Ishikawa (cell line): ENCODE results near the gene GET4.

ENCODE experiments used
- CEBPB ChIP-seq: IDR thresholded peaks from 2 replicates; pipeline ENCODE4 v1.6.1; 2012
- CREB1 ChIP-seq: IDR thresholded peaks from 2 replicates; pipeline ENCODE4 v1.6.1; 2012; ENCODE audit warnings: low read depth
- EGR1 ChIP-seq: IDR thresholded peaks from 2 replicates; pipeline ENCODE4 v1.6.1; 2012
- EP300 ChIP-seq: IDR thresholded peaks from 2 replicates; pipeline ENCODE4 v1.6.1; 2012; ENCODE audit warnings: borderline replicate concordance
- FOXM1 ChIP-seq: IDR thresholded peaks from 2 replicates; pipeline ENCODE4 v1.6.1; 2012; ENCODE audit warnings: low read depth, borderline replicate concordance
- MAX ChIP-seq: IDR thresholded peaks from 2 replicates; pipeline ENCODE4 v1.6.1; 2012
- NFIC ChIP-seq: IDR thresholded peaks from 2 replicates; pipeline ENCODE4 v1.6.1; 2012
- RAD21 ChIP-seq: IDR thresholded peaks from 2 replicates; pipeline ENCODE4 v1.6.1; 2012; ENCODE audit warnings: low read depth
- REST ChIP-seq: IDR thresholded peaks from 2 replicates; pipeline ENCODE4 v1.6.1; 2012; ENCODE audit warnings: low read depth, mild to moderate bottlenecking
- TAF1 ChIP-seq: IDR thresholded peaks from 2 replicates; pipeline ENCODE4 v1.6.1; 2012; ENCODE audit warnings: low read depth, mild to moderate bottlenecking
- TCF12 ChIP-seq: IDR thresholded peaks from 2 replicates; pipeline ENCODE4 v1.6.1; 2012; ENCODE audit warnings: low read depth
- TEAD4 ChIP-seq: IDR thresholded peaks from 2 replicates; pipeline ENCODE4 v1.6.1; 2012
- USF1 ChIP-seq: IDR thresholded peaks from 2 replicates; pipeline ENCODE4 v1.6.1; 2012
- YY1 ChIP-seq: IDR thresholded peaks from 2 replicates; pipeline ENCODE4 v1.6.1; 2012; ENCODE audit warnings: low read depth
- ZBTB7A ChIP-seq: IDR thresholded peaks from 2 replicates; pipeline ENCODE4 v1.6.1; 2012; ENCODE audit warnings: low read depth

GET4 gene

GRCh38 chr7:907158-907980 lies 31.0 kb downstream of the GET4 start:
- TF ChIP-seq USF1 = no peak
- no peak for TF ChIP-seq EGR1
- TF ChIP-seq MAX = no peak
- no peak for TF ChIP-seq TEAD4
- no peak for TF ChIP-seq YY1
- no peak for TF ChIP-seq EP300
- TF ChIP-seq FOXM1 = no peak
- no peak for TF ChIP-seq TAF1
- TF ChIP-seq CREB1 = no peak
- no peak for TF ChIP-seq CEBPB
- TF ChIP-seq RAD21 = no peak
- TF ChIP-seq ZBTB7A = no peak
- no peak for TF ChIP-seq NFIC

GRCh38 chr7:908159-908581 lies 31.8 kb downstream of the GET4 start:
- TF ChIP-seq EGR1 (no peak), YY1 (no peak), ZBTB7A (no peak), USF1 (no peak), CEBPB (no peak), EP300 (no peak), TEAD4 (no peak), TAF1 (no peak), FOXM1 (no peak), MAX (no peak), CREB1 (no peak), NFIC (no peak), REST (no peak), RAD21 (no peak), TCF12 (no peak)

GRCh38 chr7:908591-909357 lies 32.4 kb downstream of the GET4 start:
- TF ChIP-seq NFIC (peak; percentile 21; the same call in 1 of the 2 replicates), RAD21 (peak; percentile 78), ZBTB7A (peak; percentile 26), MAX (0 out of 2 replicates have a peak, but pooled peaks have one; percentile 17)

- TF ChIP-seq YY1 (no peak), TEAD4 (peak; percentile 82), ZBTB7A (0 out of 2 replicates have a peak, but pooled peaks have one; percentile 11), REST (0 out of 2 replicates have a peak, but pooled peaks have one; percentile 26), TCF12 (0 out of 2 replicates have a peak, but pooled peaks have one; percentile 47)
These were observed 33.3 kb downstream of the GET4 start for GRCh38 chr7:909358-910329.
